ENCODE measurements around the gene PHF3. TPM values are rescaled to one million over a fixed set of nuclear protein-coding genes. Genes with fewer than 3 reads are reported as not detected.
"Not testable (repeated sequence)": the region's sequence is repeated elsewhere in the genome, so short reads cannot be mapped to it uniquely, and the experiment has no call there.

PHF3 gene
- total RNA-seq, 1 donor from 2014 or later, result 50.6 TPM

DNA sequence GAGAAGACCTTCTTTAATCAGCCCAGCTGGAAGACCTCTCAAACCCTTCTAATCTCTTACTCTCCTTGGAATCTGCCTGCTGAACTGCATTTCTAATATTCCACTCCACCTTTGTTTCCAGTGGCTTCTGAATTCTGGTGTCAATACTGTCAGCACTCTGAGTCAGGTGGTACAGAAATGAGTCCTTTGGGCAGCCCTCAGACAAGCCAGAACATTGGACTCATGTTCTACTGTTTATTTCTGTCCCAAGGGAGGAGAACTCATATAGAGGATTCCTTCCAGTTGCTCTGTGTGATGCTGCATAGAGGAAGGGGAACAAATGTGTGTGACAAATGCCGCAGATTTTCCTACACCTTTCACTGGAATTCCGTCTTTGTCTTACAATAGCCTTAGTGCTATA, 114.8 kb downstream of the PHF3 start:
- Mint-ChIP-seq H3K27me3 (no peaks in the 10 kb centered on the region), H3K36me3 (peaks cover 4% of the 10 kb centered on the region), H3K27ac (no peak overlapping the region), H3K4me1 (ENCODE audit: unreplicated experiment) (no peaks in the 10 kb centered on the region), H3K9me3 (no peaks in the 10 kb centered on the region), H3K4me3 (no peak overlapping the region)
- DNase-seq (ENCODE audit: extremely low spot score, unreplicated experiment), result no peak
- TF ChIP-seq, protein P1, sequence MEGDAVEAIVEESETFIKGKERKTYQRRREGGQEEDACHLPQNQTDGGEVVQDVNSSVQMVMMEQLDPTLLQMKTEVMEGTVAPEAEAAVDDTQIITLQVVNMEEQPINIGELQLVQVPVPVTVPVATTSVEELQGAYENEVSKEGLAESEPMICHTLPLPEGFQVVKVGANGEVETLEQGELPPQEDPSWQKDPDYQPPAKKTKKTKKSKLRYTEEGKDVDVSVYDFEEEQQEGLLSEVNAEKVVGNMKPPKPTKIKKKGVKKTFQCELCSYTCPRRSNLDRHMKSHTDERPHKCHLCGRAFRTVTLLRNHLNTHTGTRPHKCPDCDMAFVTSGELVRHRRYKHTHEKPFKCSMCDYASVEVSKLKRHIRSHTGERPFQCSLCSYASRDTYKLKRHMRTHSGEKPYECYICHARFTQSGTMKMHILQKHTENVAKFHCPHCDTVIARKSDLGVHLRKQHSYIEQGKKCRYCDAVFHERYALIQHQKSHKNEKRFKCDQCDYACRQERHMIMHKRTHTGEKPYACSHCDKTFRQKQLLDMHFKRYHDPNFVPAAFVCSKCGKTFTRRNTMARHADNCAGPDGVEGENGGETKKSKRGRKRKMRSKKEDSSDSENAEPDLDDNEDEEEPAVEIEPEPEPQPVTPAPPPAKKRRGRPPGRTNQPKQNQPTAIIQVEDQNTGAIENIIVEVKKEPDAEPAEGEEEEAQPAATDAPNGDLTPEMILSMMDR (conservative IDR thresholded peaks at IDR 0.05), result no peak

DNA sequence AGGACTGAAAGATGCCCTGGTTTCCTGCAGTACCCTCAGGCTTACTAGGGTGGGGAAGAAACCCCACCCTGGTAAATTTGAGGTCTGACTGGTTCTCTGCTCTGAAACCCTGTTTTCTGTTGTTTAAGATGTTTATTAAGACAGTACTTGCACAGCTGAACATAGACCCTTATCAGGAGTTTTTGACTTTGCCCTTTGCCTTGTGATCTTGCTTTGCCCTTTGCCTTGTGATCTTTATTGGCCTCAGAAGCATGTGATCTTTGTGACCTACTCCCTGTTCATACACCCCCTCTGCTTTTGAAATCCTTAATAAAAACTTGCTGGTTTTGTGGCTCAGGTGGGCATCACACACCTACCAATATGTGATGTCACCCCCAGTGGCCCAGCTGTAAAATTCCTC, 121.7 kb downstream of the PHF3 start:
- H3K27me3 Mint-ChIP-seq; H3K36me3 Mint-ChIP-seq; H3K4me3 Mint-ChIP-seq; H3K27ac Mint-ChIP-seq; H3K9me3 Mint-ChIP-seq; DNase-seq (ENCODE audit: extremely low spot score, unreplicated experiment); H3K4me1 Mint-ChIP-seq (ENCODE audit: unreplicated experiment): not testable (repeated sequence)

DNA sequence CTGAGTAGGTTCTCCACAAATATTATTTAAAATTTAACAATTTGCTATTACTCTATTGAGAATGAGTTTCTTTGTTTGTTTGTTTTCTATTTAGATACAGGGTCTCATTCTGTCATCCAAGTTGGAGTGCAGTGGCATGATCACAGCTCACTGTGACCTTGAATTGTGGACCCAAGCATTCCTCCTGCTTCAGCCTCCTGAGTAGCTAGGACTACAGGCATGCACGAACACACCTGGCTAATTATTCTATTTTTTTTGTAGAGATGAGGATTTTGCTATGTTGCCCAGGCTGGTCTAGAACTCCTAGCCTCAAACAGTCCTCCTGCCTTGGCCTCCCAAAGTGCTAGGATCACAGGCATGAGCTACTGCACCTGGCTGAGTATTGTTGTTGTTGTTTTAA, 122.2 kb downstream of the PHF3 start:
- Mint-ChIP-seq H3K27ac (no peak overlapping the region), H3K9me3 (peaks cover 9% of the 10 kb centered on the region)
- TF ChIP-seq, protein P1 (conservative IDR thresholded peaks at IDR 0.05), result no peak

DNA sequence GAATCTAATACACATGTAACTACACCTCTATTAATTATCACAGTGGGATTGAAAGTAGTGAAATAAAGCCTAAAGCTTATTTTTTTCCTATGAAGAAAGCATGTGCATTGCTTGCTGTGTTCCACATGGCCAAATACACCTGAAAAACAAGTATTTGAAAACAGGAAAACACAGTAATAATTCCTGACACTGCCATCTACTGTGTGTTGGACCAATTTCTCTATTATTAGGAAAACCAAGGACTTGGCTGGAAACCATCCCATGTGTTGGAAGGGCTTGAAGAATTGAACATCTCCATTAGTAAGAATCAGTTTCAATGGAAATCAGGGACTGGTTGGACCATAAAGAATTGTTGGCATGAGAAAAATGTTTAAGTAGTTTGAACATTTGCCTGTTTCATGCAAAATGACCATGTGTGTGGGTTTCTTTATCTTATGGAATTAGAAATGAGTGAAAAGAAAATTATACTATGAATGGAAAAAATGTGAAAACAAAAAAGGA, 124.1 kb downstream of the PHF3 start:
- no peaks in the 10 kb centered on the region for H3K27me3 Mint-ChIP-seq
- H3K4me1 Mint-ChIP-seq (ENCODE audit: unreplicated experiment), result no peaks in the 10 kb centered on the region
- peaks cover 9% of the 10 kb centered on the region for H3K9me3 Mint-ChIP-seq
- H3K27ac Mint-ChIP-seq, result no peak overlapping the region
- no peak overlapping the region for H3K4me3 Mint-ChIP-seq
- H3K36me3 Mint-ChIP-seq, result no peaks in the 10 kb centered on the region
- DNase-seq (ENCODE audit: extremely low spot score, unreplicated experiment), result no peak
- TF ChIP-seq, protein P1 (conservative IDR thresholded peaks at IDR 0.05), result no peak

More for the DNA sequence above, 122.2 kb downstream of the PHF3 start:
- Mint-ChIP-seq H3K36me3 (no peaks in the 10 kb centered on the region), H3K4me1 (ENCODE audit: unreplicated experiment) (no peaks in the 10 kb centered on the region), H3K27me3 (no peaks in the 10 kb centered on the region), H3K4me3 (no peak overlapping the region)
- no peak for DNase-seq (ENCODE audit: extremely low spot score, unreplicated experiment)

DNA sequence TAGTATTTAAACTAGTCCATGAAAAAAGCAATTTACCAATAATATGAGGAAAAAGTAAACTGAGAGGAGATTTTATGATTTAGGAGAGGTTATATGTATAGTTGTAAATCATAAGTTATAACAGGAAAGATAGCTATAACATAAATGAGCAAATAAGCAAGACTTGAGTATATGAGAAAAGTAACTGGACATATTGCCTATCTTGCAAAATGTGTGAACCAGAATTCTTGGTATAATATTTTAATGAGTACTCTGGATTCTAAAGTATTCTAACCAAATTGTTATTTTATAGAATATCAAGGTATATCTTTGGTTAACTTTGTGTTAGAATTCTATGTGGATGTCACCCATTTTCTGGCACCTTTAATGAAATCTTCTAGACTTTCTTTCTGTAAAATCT, 124.6 kb downstream of the PHF3 start:
- DNase-seq (ENCODE audit: extremely low spot score, unreplicated experiment), result no peak
- no peaks in the 10 kb centered on the region for H3K36me3 Mint-ChIP-seq
- H3K4me1 Mint-ChIP-seq (ENCODE audit: unreplicated experiment), result no peaks in the 10 kb centered on the region
- H3K27me3 Mint-ChIP-seq, result no peaks in the 10 kb centered on the region
- no peak overlapping the region for H3K27ac Mint-ChIP-seq
- TF ChIP-seq, protein P1 (conservative IDR thresholded peaks at IDR 0.05), result no peak
- no peak overlapping the region for H3K4me3 Mint-ChIP-seq
- peaks cover 9% of the 10 kb centered on the region for H3K9me3 Mint-ChIP-seq

DNA sequence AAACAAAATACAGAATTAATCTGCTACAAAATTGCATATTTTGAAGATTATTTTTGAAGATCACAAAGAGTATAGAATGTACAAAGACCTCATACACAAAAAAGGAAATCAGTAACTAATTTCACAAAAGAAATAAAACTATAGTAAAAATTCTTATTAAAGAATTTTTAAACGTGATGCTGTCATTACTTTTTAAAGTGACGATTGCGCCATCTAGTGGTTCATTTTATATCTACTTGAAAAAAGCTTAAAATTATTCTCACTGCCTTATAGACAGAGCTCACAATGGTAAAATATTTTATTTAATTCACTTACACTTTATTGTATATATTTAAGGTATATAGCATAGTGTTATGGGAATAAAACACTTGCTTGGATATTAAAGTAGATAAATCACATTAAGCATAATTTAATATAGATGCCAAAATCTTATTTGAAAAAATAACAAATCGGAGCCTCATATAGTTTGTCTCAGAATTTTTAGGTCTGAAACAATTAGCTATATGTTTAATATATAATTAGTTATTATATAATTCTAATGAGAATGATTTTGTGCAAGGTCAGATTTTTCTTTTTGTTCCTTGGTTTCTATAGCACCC, 128.8 kb downstream of the PHF3 start:
- no peaks in the 10 kb centered on the region for H3K27me3 Mint-ChIP-seq
- no peak for DNase-seq (ENCODE audit: extremely low spot score, unreplicated experiment)
- TF ChIP-seq, protein P1 (conservative IDR thresholded peaks at IDR 0.05), result peak; percentile 86

More for the DNA sequence above, 128.8 kb downstream of the PHF3 start:
- H3K9me3 Mint-ChIP-seq, result no peaks in the 10 kb centered on the region
- no peaks in the 10 kb centered on the region for H3K36me3 Mint-ChIP-seq
- H3K4me3 Mint-ChIP-seq, result no peak overlapping the region
- no peak overlapping the region for H3K27ac Mint-ChIP-seq
- H3K4me1 Mint-ChIP-seq (ENCODE audit: unreplicated experiment), result no peaks in the 10 kb centered on the region

Other genes with a start within 250 kb of the PHF3 start
- 85.6 and 133 TPM in 2 replicates for gene PTP4A1, start 63.3 kb upstream of the PHF3 start, total RNA-seq (ENCODE audit: low replicate concordance)